Measurements from ENCODE around the gene QSOX2. TPM values are rescaled to one million over a fixed set of nuclear protein-coding genes. Genes with fewer than 3 reads are reported as not detected.

Gene QSOX2
- total and polyA plus RNA-seq, 8 donors, result 6.8 to 19.1 (median 10.9) TPM

- H3K36me3 ChIP-seq, result no peaks in the 10 kb centered on the region
- no peak overlapping the region for H3K27ac ChIP-seq
- H3K27me3 ChIP-seq, result no peaks in the 10 kb centered on the region
- peak in 1 of 6 donors; percentile 64 for DNase-seq
- no peaks in the 10 kb centered on the region for H3K9me3 ChIP-seq
- no peak for ATAC-seq
- intact Hi-C loops (cut with DNase I), result no loop called here
- 89 to 91% methylated on average over 26 to 27 of the region's 27 CpGs for WGBS, 2 donors
- peaks cover 12 to 18% (median 15%) of the 10 kb centered on the region in 3 donors for H3K4me1 ChIP-seq
- TF ChIP-seq, protein P1, sequence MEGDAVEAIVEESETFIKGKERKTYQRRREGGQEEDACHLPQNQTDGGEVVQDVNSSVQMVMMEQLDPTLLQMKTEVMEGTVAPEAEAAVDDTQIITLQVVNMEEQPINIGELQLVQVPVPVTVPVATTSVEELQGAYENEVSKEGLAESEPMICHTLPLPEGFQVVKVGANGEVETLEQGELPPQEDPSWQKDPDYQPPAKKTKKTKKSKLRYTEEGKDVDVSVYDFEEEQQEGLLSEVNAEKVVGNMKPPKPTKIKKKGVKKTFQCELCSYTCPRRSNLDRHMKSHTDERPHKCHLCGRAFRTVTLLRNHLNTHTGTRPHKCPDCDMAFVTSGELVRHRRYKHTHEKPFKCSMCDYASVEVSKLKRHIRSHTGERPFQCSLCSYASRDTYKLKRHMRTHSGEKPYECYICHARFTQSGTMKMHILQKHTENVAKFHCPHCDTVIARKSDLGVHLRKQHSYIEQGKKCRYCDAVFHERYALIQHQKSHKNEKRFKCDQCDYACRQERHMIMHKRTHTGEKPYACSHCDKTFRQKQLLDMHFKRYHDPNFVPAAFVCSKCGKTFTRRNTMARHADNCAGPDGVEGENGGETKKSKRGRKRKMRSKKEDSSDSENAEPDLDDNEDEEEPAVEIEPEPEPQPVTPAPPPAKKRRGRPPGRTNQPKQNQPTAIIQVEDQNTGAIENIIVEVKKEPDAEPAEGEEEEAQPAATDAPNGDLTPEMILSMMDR (IDR thresholded peaks at IDR 0.05), result no peak
- no peak overlapping the region for H3K4me3 ChIP-seq
- FAIRE-seq, result no peak
These were observed 9.7 kb downstream of the QSOX2 start for GRCh38 chr9:136235709-136236455.

GRCh38 chr9:136235171-136235570 lies 10.4 kb downstream of the QSOX2 start:
- 91 to 92% methylated on average over 17 of the region's 17 CpGs for WGBS, 2 donors
- ATAC-seq (no peak), FAIRE-seq (no peak), DNase-seq (peak in 2 of 6 donors; percentile 23 to 59)
- intact Hi-C loops (cut with DNase I), result no loop called here
- TF ChIP-seq, protein P1 (IDR thresholded peaks at IDR 0.05), result no peak
- Histone ChIP-seq H3K27ac (no peak overlapping the region), H3K9me3 (no peaks in the 10 kb centered on the region), H3K4me1 (peaks cover 10 to 13% (median 13%) of the 10 kb centered on the region in 3 donors), H3K27me3 (no peaks in the 10 kb centered on the region), H3K4me3 (no peak overlapping the region), H3K36me3 (no peaks in the 10 kb centered on the region)

- Histone ChIP-seq H3K9me3 (no peaks in the 10 kb centered on the region), H3K27ac (no peak overlapping the region), H3K27me3 (no peaks in the 10 kb centered on the region), H3K36me3 (no peaks in the 10 kb centered on the region), H3K4me3 (no peak overlapping the region), H3K4me1 (peaks cover 5 to 7% (median 7%) of the 10 kb centered on the region in 3 donors)
- DNase-seq (peak in 2 of 6 donors; percentile 33 to 80), FAIRE-seq (no peak), ATAC-seq (no peak)
- intact Hi-C loops (cut with DNase I), result no loop called here
- TF ChIP-seq, protein P1 (IDR thresholded peaks at IDR 0.05), result no peak
- WGBS, 2 donors, result 93 to 95% methylated on average over 21 of the region's 21 CpGs
These were observed 11.0 kb downstream of the QSOX2 start for GRCh38 chr9:136234597-136234996.

DNA sequence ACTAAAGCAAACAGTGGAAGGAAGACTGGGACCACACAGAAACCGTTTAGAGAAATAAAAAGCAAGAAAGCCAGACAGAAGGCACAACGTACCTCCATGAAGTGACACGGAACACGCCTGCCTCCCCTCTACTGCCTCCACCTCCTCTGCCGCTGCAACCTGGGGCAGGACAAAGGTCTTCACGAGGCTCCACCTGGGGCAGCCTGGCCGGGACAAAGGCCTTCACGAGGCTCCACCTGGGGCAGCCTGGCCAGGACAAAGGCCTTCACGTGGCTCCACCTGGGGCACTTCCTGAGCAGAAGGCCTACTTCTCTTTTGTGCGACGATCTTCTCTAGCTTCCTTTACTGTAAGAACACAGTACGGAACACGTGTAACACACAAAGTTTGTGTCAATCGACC lies 11.7 kb downstream of the QSOX2 start:
- DNase-seq, result peak in 2 of 6 donors; percentile 12 to 37
- TF ChIP-seq, protein P1 (IDR thresholded peaks at IDR 0.05), result no peak

GRCh38 chr9:136233411-136233810 lies 12.2 kb downstream of the QSOX2 start:
- DNase-seq (peak in 2 of 6 donors; percentile 0 to 17), FAIRE-seq (no peak), ATAC-seq (no peak)
- Histone ChIP-seq H3K36me3 (no peaks in the 10 kb centered on the region), H3K27me3 (no peaks in the 10 kb centered on the region), H3K4me1 (peaks cover 0 to 2% (median 0%) of the 10 kb centered on the region in 3 donors), H3K27ac (no peak overlapping the region), H3K4me3 (no peak overlapping the region), H3K9me3 (no peaks in the 10 kb centered on the region)
- TF ChIP-seq, protein P1 (IDR thresholded peaks at IDR 0.05), result no peak
- WGBS, 2 donors, result 86% methylated on average over 15 of the region's 15 CpGs
- intact Hi-C loops (cut with DNase I), result no loop called here

More for the DNA sequence above, 11.7 kb downstream of the QSOX2 start:
- Histone ChIP-seq H3K36me3 (no peaks in the 10 kb centered on the region), H3K4me1 (peaks cover 0 to 3% (median 0%) of the 10 kb centered on the region in 3 donors), H3K27ac (no peak overlapping the region), H3K4me3 (no peak overlapping the region), H3K9me3 (no peaks in the 10 kb centered on the region), H3K27me3 (no peaks in the 10 kb centered on the region)
- no peak for FAIRE-seq
- intact Hi-C loops (cut with DNase I), result no loop called here
- no peak for ATAC-seq
- WGBS, 2 donors, result 84 to 87% methylated on average over 14 of the region's 14 CpGs

Measured in pancreas (tissue), 10 donors.